Middle frontal gyrus (tissue), 1 donor: ENCODE results near the gene CMSS1.
A peak's percentile ranks its signal among the peaks of the same experiment; 100 is the strongest.
"Not testable (repeated sequence)": the region's sequence is repeated elsewhere in the genome, so short reads cannot be mapped to it uniquely, and the experiment has no call there.

Experiments used
- DNase-seq: peaks from one replicate; pipeline ENCODE4 v3.0.0-alpha.2; 2015; ENCODE audit warnings: low spot score; ENCODE audit errors: extremely low spot score

CMSS1 gene

DNA sequence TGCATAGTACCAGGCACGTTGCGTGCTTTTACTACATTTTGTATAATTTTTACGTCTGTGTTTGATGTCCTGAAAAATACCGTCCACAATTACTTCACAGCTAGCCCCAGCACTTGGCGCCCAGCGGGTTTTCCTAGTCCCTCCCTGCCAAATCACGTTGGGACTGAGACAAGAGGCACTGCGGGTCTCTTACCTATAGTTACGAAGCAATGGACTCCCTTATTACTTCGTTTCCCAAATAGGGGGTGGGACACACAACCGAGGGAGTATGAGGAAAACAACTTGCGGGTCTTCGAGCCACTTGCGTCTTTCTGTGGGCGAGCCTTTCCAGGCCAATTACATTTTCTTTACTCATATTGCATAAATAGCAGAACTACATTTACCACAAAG, 620 bp upstream of the CMSS1 start:
- no peak for DNase-seq

GRCh38 chr3:99818818-99819217, 1.2 kb downstream of the CMSS1 start:
- DNase-seq: no peak

DNA sequence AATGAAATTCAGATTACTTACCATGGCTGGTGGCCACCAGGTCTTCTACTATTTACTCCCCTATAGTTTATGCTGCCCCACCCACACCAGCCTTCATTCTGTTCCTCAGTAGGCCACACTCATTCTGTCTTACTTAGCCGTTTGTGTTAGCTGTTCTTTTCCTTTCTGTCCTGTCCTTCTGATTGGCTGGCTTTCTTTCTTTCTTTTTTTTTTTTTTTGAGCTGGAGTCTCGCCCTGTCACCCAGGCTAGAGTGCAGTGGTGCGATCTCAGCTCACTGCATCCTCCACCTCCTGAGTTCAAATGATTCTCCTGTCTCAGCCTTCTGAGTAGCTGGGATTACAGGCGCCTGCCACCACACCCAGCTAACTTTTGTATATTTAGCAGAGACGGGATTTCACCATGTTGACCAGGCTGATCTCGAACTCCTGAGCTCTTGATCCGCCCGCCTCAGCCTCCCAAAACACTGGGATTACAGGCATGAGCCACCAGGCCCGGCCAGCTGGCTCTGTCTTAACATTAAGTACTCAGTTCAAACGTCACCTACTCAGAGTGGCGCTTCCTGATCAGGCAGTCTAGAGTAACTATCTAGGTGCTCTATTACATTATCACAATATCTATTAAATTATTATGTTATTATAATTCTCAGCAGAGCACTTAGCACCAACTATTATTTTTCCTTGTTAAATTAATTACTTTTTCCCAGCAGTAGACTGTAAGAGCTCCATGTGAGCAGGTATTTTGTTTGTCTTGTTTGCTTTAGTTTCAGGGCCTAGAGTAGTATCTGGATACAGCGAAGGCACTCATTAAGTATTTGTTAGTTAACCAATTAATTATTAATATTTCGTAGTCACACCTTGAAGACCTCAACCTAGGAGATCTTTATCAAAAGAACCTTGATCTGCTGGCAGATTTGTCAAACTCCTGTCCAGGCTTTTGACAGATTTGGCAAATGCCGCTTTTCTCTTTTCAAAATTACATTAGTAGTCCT, 6.4 kb downstream of the CMSS1 start:
- DNase-seq: no peak

DNA sequence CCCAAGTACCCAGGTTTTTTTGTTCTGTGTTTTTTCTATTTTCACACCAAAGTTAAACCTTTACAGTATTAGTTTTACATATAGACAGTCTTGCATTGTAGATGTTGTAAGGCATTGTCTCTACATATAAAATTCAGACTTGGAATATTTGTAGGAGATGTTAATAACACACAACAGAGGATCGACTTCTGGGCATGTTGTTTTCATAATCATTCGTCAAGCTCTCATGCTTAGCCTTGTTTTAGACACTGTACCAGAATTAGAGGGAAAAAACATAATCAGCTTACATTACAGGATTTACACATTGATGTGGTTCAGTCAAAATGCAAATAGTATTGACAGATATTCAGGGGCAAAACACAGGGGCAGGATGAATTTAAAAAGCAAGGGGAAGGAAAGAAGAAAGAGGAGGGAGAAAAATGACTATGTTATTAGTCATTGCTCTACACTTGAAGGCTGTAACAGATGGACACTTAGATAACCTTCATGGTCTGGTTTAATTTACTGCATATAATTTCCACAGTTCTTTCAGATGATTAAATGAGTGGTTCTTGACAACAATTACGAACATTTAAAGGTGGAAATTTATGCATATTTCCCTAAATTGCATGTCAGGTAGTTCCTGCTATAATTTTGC, 7.5 kb downstream of the CMSS1 start:
- no peak for DNase-seq

- DNase-seq: no peak
Observed at GRCh38 chr3:99829844-99830243, 12.2 kb downstream of the CMSS1 start.

DNA sequence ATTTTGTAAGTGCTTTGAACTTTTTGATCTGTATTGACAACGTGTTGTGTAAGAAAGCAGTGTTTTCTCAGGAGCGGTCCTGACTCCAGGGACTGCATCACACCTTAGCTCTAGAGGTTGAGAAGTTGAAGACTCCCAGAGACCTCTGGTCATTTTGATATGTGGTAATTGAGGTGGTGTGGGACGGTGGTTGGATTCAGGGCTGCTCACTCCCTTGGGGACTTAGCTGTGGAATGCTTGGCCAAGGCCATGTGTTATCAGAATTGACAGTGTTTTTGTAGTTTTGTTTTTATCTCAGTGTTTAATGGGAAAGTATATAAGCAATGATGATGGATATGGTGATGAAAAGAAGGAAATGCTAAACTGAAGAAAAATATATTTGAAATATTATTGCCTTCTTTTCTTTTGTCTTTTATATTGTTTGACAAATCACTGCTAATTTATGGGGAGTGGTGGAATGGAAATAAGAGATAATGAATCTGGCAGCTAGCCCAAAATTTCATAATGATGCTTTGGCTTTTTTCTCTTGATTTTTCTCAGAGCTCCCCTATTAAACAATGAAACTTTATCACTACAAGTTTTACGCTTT, 16.0 kb downstream of the CMSS1 start:
- no peak for DNase-seq

GRCh38 chr3:99834211-99834957, 16.7 kb downstream of the CMSS1 start:
- no peak for DNase-seq

GRCh38 chr3:99836681-99837080, 19.0 kb downstream of the CMSS1 start:
- no peak for DNase-seq

DNA sequence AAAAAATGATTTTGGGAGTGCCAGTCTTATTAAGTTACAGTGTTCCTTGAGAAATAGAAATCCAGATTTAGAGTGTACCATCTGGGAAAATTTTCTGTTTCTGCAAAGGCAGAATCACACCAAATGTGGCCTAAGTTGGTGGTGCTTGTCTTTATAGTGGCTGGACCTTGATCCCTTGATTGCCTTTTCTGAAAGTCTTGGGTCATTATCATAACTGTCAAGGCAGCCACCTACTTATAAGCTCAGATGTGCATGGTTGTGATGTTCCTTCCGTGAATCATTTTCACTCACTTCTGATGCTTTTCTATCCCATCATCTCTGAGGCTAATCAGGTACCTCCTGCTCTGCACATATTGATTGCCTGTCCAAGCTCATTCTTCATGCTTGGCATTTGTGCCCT, 20.1 kb downstream of the CMSS1 start:
- no peak for DNase-seq

DNA sequence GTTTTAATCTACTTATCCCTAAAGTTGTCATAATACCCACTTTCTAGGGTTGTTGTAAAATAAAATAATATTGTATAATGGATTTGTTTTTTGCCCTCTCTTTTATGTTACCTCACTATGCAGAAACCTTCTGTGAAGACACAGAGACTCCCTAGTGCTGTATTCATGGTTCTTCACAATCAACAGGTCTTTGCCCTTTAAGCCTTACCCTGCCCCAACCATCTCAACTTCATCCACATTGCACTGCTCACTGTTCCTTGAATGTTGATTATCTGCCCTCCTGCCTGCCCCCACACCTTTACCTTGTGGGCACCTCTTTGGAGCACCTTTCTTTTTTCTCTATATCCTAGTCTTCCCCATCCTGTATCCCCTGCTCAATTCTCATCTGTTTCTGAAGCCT, 21.1 kb downstream of the CMSS1 start:
- DNase-seq: no peak

GRCh38 chr3:99839613-99840012, 22.0 kb downstream of the CMSS1 start:
- DNase-seq: no peak

- DNase-seq: not testable (repeated sequence)
Observed at GRCh38 chr3:99841949-99842348, 24.3 kb downstream of the CMSS1 start.

DNA sequence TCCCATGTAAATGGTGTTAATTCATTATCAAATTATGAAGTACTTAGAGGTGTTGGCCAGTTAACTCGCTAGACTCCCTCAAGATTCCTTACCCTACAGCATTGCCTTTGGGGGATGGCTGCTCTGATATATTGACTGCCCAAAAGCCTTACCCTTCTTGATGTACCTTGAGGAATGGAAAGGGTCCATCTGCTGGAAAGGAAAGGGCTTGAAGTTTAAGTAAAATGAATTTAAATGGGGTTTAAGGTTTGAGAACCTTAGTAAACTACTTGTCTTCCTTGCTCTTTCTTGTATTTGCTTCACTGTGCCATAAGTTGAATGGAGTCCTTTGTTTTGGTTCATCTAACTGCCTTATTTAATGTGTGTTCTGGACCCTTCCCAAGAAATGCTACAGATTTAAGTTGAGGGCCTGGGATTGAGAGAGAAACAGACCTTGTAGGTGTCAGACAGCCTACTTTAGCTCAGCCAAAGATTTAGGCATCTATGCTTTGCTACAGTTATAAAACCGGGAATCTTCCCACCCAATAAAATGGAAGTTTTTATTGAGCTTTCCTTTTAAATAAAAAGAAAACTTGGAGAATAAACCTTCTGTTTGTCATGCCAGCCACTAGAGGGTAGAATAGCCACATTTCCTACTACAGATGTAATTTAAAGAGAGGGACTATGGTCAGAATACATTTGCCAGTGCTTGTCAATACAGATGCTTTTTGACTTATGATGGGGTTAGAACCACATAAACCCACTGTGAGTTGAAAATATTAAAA, 25.3 kb downstream of the CMSS1 start:
- peak; percentile 14 for DNase-seq

GRCh38 chr3:99843590-99844258, 26.1 kb downstream of the CMSS1 start:
- DNase-seq: no peak

DNA sequence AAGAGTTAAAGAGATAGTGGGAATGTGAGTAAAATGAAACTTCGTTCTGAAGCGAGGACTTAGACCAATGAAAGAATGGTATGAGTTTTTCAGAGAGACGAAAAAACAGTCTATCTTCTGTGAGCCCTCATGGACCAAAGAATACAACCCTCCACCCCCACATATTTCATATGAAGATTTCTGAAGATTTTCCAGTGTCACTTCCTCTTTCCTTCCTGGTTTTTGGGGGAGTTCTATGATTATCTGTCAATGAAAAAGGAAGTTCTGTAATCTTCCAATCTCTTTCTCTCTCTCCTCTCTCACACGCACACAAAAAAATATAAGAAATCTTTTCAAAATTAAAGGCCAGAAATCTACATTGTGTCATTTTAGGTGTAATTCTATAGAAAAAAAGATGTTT, 27.7 kb downstream of the CMSS1 start:
- DNase-seq: no peak

- no peak for DNase-seq
Observed at GRCh38 chr3:99845999-99846398, 28.3 kb downstream of the CMSS1 start.

- DNase-seq: no peak
Observed at GRCh38 chr3:99846477-99847160, 29.0 kb downstream of the CMSS1 start.

- DNase-seq: no peak
Observed at GRCh38 chr3:99848433-99848832, 30.8 kb downstream of the CMSS1 start.

DNA sequence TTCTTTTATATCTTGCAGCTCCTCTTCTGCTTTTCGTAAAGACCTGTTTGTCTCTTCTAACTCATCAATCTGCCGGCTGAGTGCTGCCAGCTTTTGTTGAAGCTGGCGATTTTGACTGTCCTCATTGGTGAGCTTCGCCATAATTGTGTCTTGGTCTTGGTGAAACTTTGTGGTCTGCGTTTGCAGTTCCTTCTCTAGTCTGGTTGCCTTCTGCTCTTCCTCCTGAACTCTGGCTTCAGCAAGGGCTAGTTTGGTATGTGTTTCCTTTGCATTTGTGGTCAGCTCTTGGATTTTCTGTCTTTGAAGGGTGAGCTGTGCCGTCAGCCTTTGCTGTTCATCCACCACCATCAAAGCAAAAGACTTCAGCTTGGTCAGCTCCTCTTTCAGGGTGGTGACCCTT, 32.9 kb downstream of the CMSS1 start:
- DNase-seq: no peak

DNA sequence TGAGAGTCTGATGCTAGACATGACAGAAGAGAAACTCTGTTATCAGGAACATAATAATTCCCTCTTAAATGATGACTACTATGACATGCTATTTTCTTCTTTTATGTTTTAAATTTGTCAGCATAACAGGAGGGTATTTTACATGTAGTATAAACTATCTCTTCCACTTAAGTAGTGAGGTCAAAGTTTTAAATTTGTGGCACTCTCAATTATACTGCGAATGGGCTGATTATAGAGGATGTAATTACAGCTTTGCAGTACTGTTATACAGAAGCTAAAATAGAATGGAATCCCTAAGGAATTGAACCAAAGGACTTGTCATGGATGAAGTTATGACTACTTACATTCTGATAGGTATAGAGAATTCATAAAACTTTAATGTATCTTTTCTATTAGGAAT, 34.3 kb downstream of the CMSS1 start:
- DNase-seq: no peak
